Brain microvascular endothelial cell (primary cell): Measurements from ENCODE around the gene WNT9A.

Experiments used
- DNase-seq: peaks from one replicate; pipeline ENCODE4 v3.0.0-alpha.2; 2020
- H3K27ac ChIP-seq: fragments of 250-450 bp; sonication (Bioruptor Pico); 2 replicates; pipeline ENCODE4 v1.5.1; 2020; ENCODE audit warnings: mild to moderate bottlenecking, moderate library complexity
- H3K27me3 ChIP-seq: fragments of 250-450 bp; sonication (Bioruptor Pico); replicated peaks from 2 replicates; pipeline ENCODE4 v1.5.1; 2020; ENCODE audit warnings: mild to moderate bottlenecking
- H3K36me3 ChIP-seq: fragments of 250-450 bp; sonication (Bioruptor Pico); replicated peaks from 2 replicates; pipeline ENCODE4 v1.5.1; 2020; ENCODE audit warnings: mild to moderate bottlenecking
- H3K4me3 ChIP-seq: 2 replicates; pipeline ENCODE4 v1.5.1; 2011; ENCODE audit warnings: low read depth, mild to moderate bottlenecking, control low read depth, low read length, moderate library complexity
- CTCF ChIP-seq: IDR thresholded peaks from 2 replicates; pipeline ENCODE4 v1.5.1; 2011; ENCODE audit warnings: low read depth, mild to moderate bottlenecking, moderate library complexity, low read length, control low read depth, inconsistent platforms; ENCODE audit errors: missing control alignments
- in situ Hi-C: cut with HindIII; loops from 2 replicates; pipeline ENCODE4 v1.10.0; 2017; ENCODE audit warnings: low sequenced_read_pairs, low pct_ligation_motif_present

Gene WNT9A

GRCh38 chr1:227951624-227952373 is 4.1 kb upstream of the WNT9A start:
- peaks cover 16% of the 10 kb centered on the region for H3K27me3 ChIP-seq
- H3K27ac ChIP-seq, result no peak overlapping the region
- H3K4me3 ChIP-seq, result no peak overlapping the region
- no peak for DNase-seq
- TF ChIP-seq CTCF, result no peak
- in situ Hi-C loops, result no loop called here
- H3K36me3 ChIP-seq, result no peaks in the 10 kb centered on the region

- TF ChIP-seq CTCF, result no peak
- Histone ChIP-seq H3K4me3 (no peak overlapping the region), H3K36me3 (no peaks in the 10 kb centered on the region), H3K27me3 (peaks cover 17% of the 10 kb centered on the region), H3K27ac (no peak overlapping the region)
- in situ Hi-C loops, result no loop called here
- DNase-seq, result no peak
Observed at GRCh38 chr1:227950735-227951346, 3.1 kb upstream of the WNT9A start.

- in situ Hi-C loops, result no loop called here
- TF ChIP-seq CTCF, result no peak
- Histone ChIP-seq H3K4me3 (no peak overlapping the region), H3K36me3 (no peaks in the 10 kb centered on the region), H3K27ac (no peak overlapping the region), H3K27me3 (peaks cover 17% of the 10 kb centered on the region)
- DNase-seq, result no peak
Observed at GRCh38 chr1:227949954-227950734, 2.4 kb upstream of the WNT9A start.

GRCh38 chr1:227949341-227949921 is 1.7 kb upstream of the WNT9A start:
- no peak overlapping the region for H3K27ac ChIP-seq
- no peak overlapping the region for H3K4me3 ChIP-seq
- no peak for TF ChIP-seq CTCF
- peaks cover 17% of the 10 kb centered on the region for H3K27me3 ChIP-seq
- in situ Hi-C loops, result no loop called here
- H3K36me3 ChIP-seq, result no peaks in the 10 kb centered on the region
- no peak for DNase-seq

- peak overlapping the region; percentile 47 for H3K4me3 ChIP-seq
- in situ Hi-C loops, result no loop called here
- no peaks in the 10 kb centered on the region for H3K36me3 ChIP-seq
- H3K27me3 ChIP-seq, result peaks cover 17% of the 10 kb centered on the region
- no peak for TF ChIP-seq CTCF
- no peak for DNase-seq
- H3K27ac ChIP-seq, result no peak overlapping the region
Observed at GRCh38 chr1:227948493-227949260, 945 bp upstream of the WNT9A start.
